ENCODE results near the gene CEBPA.

CEBPA gene

DNA sequence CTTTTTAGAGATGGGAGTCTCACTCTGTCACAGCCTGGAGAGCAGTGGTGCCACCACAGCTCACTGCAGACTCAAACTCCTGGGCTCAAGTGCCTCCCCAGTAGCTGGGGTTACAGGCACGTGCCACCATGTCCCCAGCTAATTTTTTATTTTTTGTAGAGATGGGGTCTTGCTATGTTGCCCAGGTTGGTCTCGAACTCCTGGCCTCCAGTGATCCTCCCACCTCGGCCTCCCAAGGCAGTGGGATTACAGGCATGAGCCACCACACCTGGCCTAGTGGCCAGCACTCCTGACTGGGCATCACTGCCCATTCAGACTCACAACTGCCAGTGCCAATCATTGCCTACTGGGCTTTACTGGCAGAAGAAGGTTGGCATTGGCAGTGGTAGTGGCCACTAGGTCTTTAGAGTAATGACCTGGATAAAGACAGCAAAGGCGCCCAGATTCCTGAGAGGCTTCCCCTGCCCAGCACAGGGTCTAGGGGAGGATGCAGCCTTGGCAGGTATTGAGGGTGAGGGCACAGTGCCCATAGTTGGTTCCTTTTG, 49.8 kb downstream of the CEBPA start:
- DNase-seq (ENCODE audit: low read depth in 1 of 2, low spot score in 1 of 2): no peak

DNA sequence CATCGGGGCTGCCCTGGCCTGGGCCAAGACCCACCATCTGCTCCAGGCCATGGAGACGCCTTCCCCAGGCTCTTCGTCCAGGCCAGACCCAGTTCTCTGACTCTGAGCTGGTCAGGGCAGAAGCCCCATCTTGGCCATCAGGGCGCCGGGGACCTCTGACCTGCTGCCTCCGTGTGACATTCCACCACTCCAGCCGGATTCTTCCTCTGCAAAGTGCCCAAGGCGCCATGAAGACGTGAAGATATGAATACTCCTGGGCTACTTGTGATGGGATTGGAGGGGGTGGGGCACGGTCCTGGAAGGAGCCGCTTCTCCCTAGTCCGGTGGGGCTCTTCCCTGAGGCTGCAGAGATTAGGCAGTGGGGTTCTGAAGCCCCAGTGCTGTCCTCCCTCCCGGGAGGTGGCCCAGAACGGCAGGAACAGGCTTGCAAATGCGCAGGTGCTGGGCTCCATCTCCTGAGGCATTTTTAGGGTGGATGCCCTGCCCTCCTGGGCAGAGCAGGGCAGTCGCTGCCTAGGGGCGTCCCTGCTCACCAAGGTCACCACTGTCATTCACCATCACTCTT, 50.7 kb downstream of the CEBPA start:
- DNase-seq (ENCODE audit: low read depth in 1 of 2, low spot score in 1 of 2): no peak

DNA sequence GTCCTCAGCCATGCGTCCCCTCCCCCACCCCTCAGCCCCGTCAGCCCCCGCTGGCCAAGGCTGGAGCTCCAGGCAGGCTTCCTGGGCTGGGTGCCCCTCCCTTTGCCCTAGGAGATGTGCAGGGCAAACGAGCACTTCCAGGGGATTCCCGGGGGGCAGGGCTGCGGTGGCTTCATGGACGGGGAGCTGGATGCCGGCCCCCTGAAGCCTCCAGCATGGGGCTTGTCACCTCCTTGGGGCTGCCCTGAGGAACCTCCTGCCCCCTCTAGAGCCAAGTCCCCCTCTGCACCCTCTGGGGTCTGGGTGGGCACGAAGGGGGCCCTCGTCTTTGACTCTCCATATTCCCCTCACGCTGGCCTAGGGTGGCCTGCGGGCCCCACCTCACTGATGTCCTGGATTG, 51.3 kb downstream of the CEBPA start:
- no peak for DNase-seq (ENCODE audit: low read depth in 1 of 2, low spot score in 1 of 2)

DNA sequence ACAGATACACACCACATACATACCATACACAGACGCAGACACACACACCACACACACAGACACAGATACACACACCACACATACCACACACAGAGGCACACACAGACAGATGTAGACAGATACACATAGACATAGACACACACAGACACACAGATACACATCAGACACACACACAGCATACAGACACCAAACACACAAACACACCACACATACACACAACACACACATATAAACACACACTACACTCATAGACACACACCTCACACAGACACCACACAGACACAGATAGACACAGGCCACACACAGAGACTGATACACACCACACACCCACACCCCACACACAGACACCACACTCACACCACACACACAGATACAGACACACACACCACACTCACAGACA, 51.8 kb downstream of the CEBPA start:
- DNase-seq (ENCODE audit: low read depth in 1 of 2, low spot score in 1 of 2): no peak

Data from activated CD4-positive, alpha-beta T cell treated with anti-CD3 and anti-CD28 coated beads, Interleukin-2, amount 50 U/mL, for 24 hours (primary cell).